Measurements from ENCODE around the gene KANSL1. TPM values are rescaled to one million over a fixed set of nuclear protein-coding genes. Genes with fewer than 3 reads are reported as not detected.
A peak's percentile ranks its signal among the peaks of the same experiment; 100 is the strongest.

Gene KANSL1
- total and polyA plus RNA-seq, 2 experiments from 2014 or later, result 49.0 to 206 TPM

GRCh38 chr17:46167267-46167666, 26.0 kb downstream of the KANSL1 start (continued):
- TF ChIP-seq JUNB (IDR thresholded peaks at IDR 0.05; ENCODE audit: unreplicated experiment) (no peak), CTCF (conservative IDR thresholded peaks at IDR 0.05; ENCODE audit: low read depth in 2 of 2) (no peak), EZH2phosphoT487 (IDR thresholded peaks at IDR 0.05; ENCODE audit: unreplicated experiment) (no peak), REST (IDR thresholded peaks at IDR 0.05; ENCODE audit: unreplicated experiment) (no peak), ZNF331 (CRISPR knock-in tag; IDR thresholded peaks at IDR 0.05; ENCODE audit: low read depth) (no peak), NANOG (IDR thresholded peaks at IDR 0.05; ENCODE audit: borderline replicate concordance) (no peak), ZNF114 (CRISPR knock-in tag; IDR thresholded peaks at IDR 0.05) (no peak)

- H3K4me2 ChIP-seq, result no peak overlapping the region
- TF ChIP-seq STAT1 (IDR thresholded peaks at IDR 0.05; ENCODE audit: unreplicated experiment) (no peak), EZH2phosphoT487 (IDR thresholded peaks at IDR 0.05; ENCODE audit: unreplicated experiment) (no peak), NANOG (IDR thresholded peaks at IDR 0.05; ENCODE audit: borderline replicate concordance) (no peak), CREB1 (CRISPR knock-in tag; IDR thresholded peaks at IDR 0.05; ENCODE audit: low read depth) (no peak)
- DNase-seq (ENCODE audit: low spot score), result no peak
- no peak for ATAC-seq
- H3K4me3 ChIP-seq, result no peak overlapping the region
- 0 out of 2 replicates have a peak, but pooled peaks cover 9% of the 10 kb centered on the region for H3K36me3 ChIP-seq (ENCODE audit: insufficient read depth)
- Mint-ChIP-seq H3K4me1 (peaks cover 64% of the 10 kb centered on the region), H3K27me3 (ENCODE audit: insufficient read depth, low read depth, poor library complexity) (no peaks in the 10 kb centered on the region), H3K4me3 (no peak overlapping the region), H3K36me3 (ENCODE audit: low read depth) (peaks cover 40% of the 10 kb centered on the region), H3K9me3 (no peaks in the 10 kb centered on the region), H3K27ac (peak overlapping the region; percentile 38; the same call in 1 of the 2 replicates)
- H3K9me2 ChIP-seq (ENCODE audit: insufficient read depth), result no peaks in the 10 kb centered on the region
- peaks cover 100% of the 10 kb centered on the region for H3K79me2 ChIP-seq (replicated peaks; ENCODE audit: insufficient read depth)
- no peaks in the 10 kb centered on the region for H3F3A ChIP-seq (replicated peaks; ENCODE audit: low read depth)
- 0 out of 2 replicates have a peak overlapping the region, but pooled peaks have one; percentile 0 for H3K27ac ChIP-seq (ENCODE audit: low read depth)
- H4K20me1 ChIP-seq (replicated peaks; ENCODE audit: insufficient read depth), result peaks cover 92% of the 10 kb centered on the region
- H3K27me3 ChIP-seq (ENCODE audit: insufficient read depth), result no peaks in the 10 kb centered on the region
- H3K4me1 ChIP-seq (ENCODE audit: insufficient read depth), result peaks cover 59% of the 10 kb centered on the region
- H2AFZ ChIP-seq, result no peak overlapping the region
Measured at GRCh38 chr17:46166692-46167249, 26.5 kb downstream of the KANSL1 start.
